Nephron (organoid): ENCODE measurements around the gene ACVR1.

Source experiments
- H3K27ac Mint-ChIP-seq, 3 experiments: 2 replicates each; pipeline ENCODE4 v1.8.0; 2020; ENCODE audit warnings: mixed read lengths in 3 of 3, mild to moderate bottlenecking in 2 of 3, moderate library complexity in 1 of 3
- H3K27me3 Mint-ChIP-seq: 2 replicates; pipeline ENCODE4 v1.8.0; 2021; ENCODE audit warnings: low read depth, mild to moderate bottlenecking, moderate library complexity, mixed read lengths
- H3K36me3 Mint-ChIP-seq: 2 replicates; pipeline ENCODE4 v1.8.0; 2020; ENCODE audit warnings: low read depth, mixed read lengths
- H3K4me1 Mint-ChIP-seq: 2 replicates; pipeline ENCODE4 v1.8.0; 2020; ENCODE audit warnings: mixed read lengths
- H3K4me3 Mint-ChIP-seq, 3 experiments: 2 replicates each; pipeline ENCODE4 v1.8.0; 2020; ENCODE audit warnings: mild to moderate bottlenecking in 3 of 3, mixed read lengths in 3 of 3, moderate library complexity in 2 of 3
- H3K9me3 Mint-ChIP-seq: 2 replicates; pipeline ENCODE4 v1.8.0; 2020; ENCODE audit warnings: mixed read lengths
- CTCF ChIP-seq, 3 experiments: fragments of 200-600 bp; sonication (generic); IDR thresholded peaks; one replicate each; pipeline ENCODE4 v1.5.0; 2021; ENCODE audit warnings: antibody characterized with exemption in 3 of 3; ENCODE audit not compliant: unreplicated experiment in 3 of 3

ACVR1 gene

GRCh38 chr2:157806426-157807077 lies 69.6 kb downstream of the ACVR1 start:
- TF ChIP-seq CTCF (IDR thresholded peaks at IDR 0.05; ENCODE audit: unreplicated experiment in 3 of 3): no peak
- Mint-ChIP-seq H3K4me1 (peaks cover 23% of the 10 kb centered on the region), H3K27me3 (no peaks in the 10 kb centered on the region), H3K27ac (peak overlapping the region in 2 of 3 experiments; percentile 13 to 18), H3K36me3 (peaks cover 6% of the 10 kb centered on the region), H3K9me3 (no peaks in the 10 kb centered on the region), H3K4me3 (no peak overlapping the region)

GRCh38 chr2:157805519-157805918 lies 70.6 kb downstream of the ACVR1 start:
- Mint-ChIP-seq H3K27me3 (no peaks in the 10 kb centered on the region), H3K36me3 (peaks cover 5% of the 10 kb centered on the region), H3K4me1 (peaks cover 23% of the 10 kb centered on the region), H3K9me3 (no peaks in the 10 kb centered on the region), H3K27ac (no peak overlapping the region), H3K4me3 (no peak overlapping the region)
- TF ChIP-seq CTCF (IDR thresholded peaks at IDR 0.05; ENCODE audit: unreplicated experiment in 3 of 3): no peak

GRCh38 chr2:157804355-157804754 lies 71.8 kb downstream of the ACVR1 start:
- peaks cover 8% of the 10 kb centered on the region for H3K36me3 Mint-ChIP-seq
- H3K27me3 Mint-ChIP-seq: no peaks in the 10 kb centered on the region
- no peak for TF ChIP-seq CTCF (IDR thresholded peaks at IDR 0.05; ENCODE audit: unreplicated experiment in 3 of 3)
- H3K27ac Mint-ChIP-seq: no peak overlapping the region
- H3K4me1 Mint-ChIP-seq: peaks cover 20% of the 10 kb centered on the region
- H3K9me3 Mint-ChIP-seq: no peaks in the 10 kb centered on the region
- no peak overlapping the region for H3K4me3 Mint-ChIP-seq

GRCh38 chr2:157803952-157804351 lies 72.2 kb downstream of the ACVR1 start:
- peaks cover 8% of the 10 kb centered on the region for H3K36me3 Mint-ChIP-seq
- no peaks in the 10 kb centered on the region for H3K9me3 Mint-ChIP-seq
- no peak for TF ChIP-seq CTCF (IDR thresholded peaks at IDR 0.05; ENCODE audit: unreplicated experiment in 3 of 3)
- no peak overlapping the region for H3K4me3 Mint-ChIP-seq
- H3K27ac Mint-ChIP-seq: no peak overlapping the region
- H3K27me3 Mint-ChIP-seq: no peaks in the 10 kb centered on the region
- peaks cover 16% of the 10 kb centered on the region for H3K4me1 Mint-ChIP-seq

- no peaks in the 10 kb centered on the region for H3K27me3 Mint-ChIP-seq
- peaks cover 8% of the 10 kb centered on the region for H3K36me3 Mint-ChIP-seq
- no peak overlapping the region for H3K27ac Mint-ChIP-seq
- no peaks in the 10 kb centered on the region for H3K9me3 Mint-ChIP-seq
- H3K4me3 Mint-ChIP-seq: no peak overlapping the region
- TF ChIP-seq CTCF (IDR thresholded peaks at IDR 0.05; ENCODE audit: unreplicated experiment in 3 of 3): no peak
- H3K4me1 Mint-ChIP-seq: peaks cover 15% of the 10 kb centered on the region
Observed at GRCh38 chr2:157803476-157803875, 72.7 kb downstream of the ACVR1 start.

GRCh38 chr2:157800838-157801495 lies 75.2 kb downstream of the ACVR1 start:
- H3K27ac Mint-ChIP-seq: no peak overlapping the region
- no peak for TF ChIP-seq CTCF (IDR thresholded peaks at IDR 0.05; ENCODE audit: unreplicated experiment in 3 of 3)
- peaks cover 21% of the 10 kb centered on the region for H3K36me3 Mint-ChIP-seq
- no peaks in the 10 kb centered on the region for H3K9me3 Mint-ChIP-seq
- no peaks in the 10 kb centered on the region for H3K27me3 Mint-ChIP-seq
- no peak overlapping the region for H3K4me3 Mint-ChIP-seq
- no peaks in the 10 kb centered on the region for H3K4me1 Mint-ChIP-seq
